Ovary (tissue), 9 donors: Measurements from ENCODE around the gene TRIP12. TPM values are rescaled to one million over a fixed set of nuclear protein-coding genes. Genes with fewer than 3 reads are reported as not detected.

Experiments used
- DNase-seq, 5 donors: peaks; one replicate each; pipeline ENCODE4 v3.0.0-alpha.2; 2019 to 2020
- H3K27ac ChIP-seq, 2 donors: fragments of 200-600 bp; one replicate each; pipeline versions ENCODE4 v1.5.1 to v1.8.0; 2019 to 2022
- H3K27me3 ChIP-seq: fragments of 200-600 bp; one replicate; pipeline ENCODE4 v1.8.0; 2022
- H3K36me3 ChIP-seq: fragments of 200-600 bp; sonication (generic); one replicate; pipeline ENCODE4 v1.5.1; 2019
- H3K4me1 ChIP-seq: one replicate; pipeline ENCODE4 v1.8.1; 2013; ENCODE audit warnings: mild to moderate bottlenecking, moderate library complexity; ENCODE audit not compliant: insufficient read depth
- H3K4me3 ChIP-seq: fragments of 200-600 bp; sonication (generic); one replicate; pipeline ENCODE4 v1.5.1; 2017
- H3K9me3 ChIP-seq, 2 donors: fragments of 200-600 bp in 1 of 2; sonication (generic) in 1 of 2; one replicate each; pipeline versions ENCODE4 v1.5.1 to v1.8.1; 2013 to 2019; ENCODE audit warnings: mild to moderate bottlenecking in 1 of 2, moderate library complexity in 1 of 2
- EP300 ChIP-seq: sonication (generic); formaldehyde crosslinking; IDR thresholded peaks from one replicate; pipeline ENCODE4 v1.6.1; 2017; ENCODE audit warnings: antibody characterized with exemption
- POLR2A ChIP-seq: fragments of 450-650 bp; IDR thresholded peaks from one replicate; pipeline ENCODE4 v1.6.1; 2017; ENCODE audit warnings: antibody characterized with exemption, mild to moderate bottlenecking, moderate library complexity
- WGBS, 3 donors: extraction: QIAGEN DNeasy Blood & Tissue Kit in 1 of 3; methylation state at CpG; one replicate each; pipeline versions ENCODE4 v1.1.5 to v1.1.7; 2013 to 2017; 5-methylcytosine and 5-hydroxymethylcytosine counted together
- intact Hi-C, 4 donors: fragments of 100-400 bp; cut with DNase I; formaldehyde crosslinking; loops; one replicate each; pipeline versions ENCODE4 v1.11.0 to v1.15.1; 2022 to 2023
- polyA plus RNA-seq, 2 donors: library from polyadenylated mRNA; stranded (reverse); fragments of 200-250 nt in 1 of 2; fragments of 350-450 nt in 1 of 2; fragmentation: Illumina TruSeq in 1 of 2; extraction: RNeasy Lipid Tissue Mini Kit (QIAGEN cat#74804) in 1 of 2; gene quantifications; one replicate each; pipeline ENCODE4 v1.2.3, GENCODE V29; 2013 to 2014
- total RNA-seq, 7 donors: library from RNA; depleted of rRNA in 2 of 7; stranded (reverse); fragments of >200 nt in 2 of 7; fragmentation: NEBNext Ultra II Directional in 3 of 7; extraction: Animal tissue kit (Norgen Biotek cat#: 25700) in 3 of 7; gene quantifications; one replicate each; pipeline versions ENCODE4 v1.1.0 to v1.2.4, GENCODE V29; 2016 to 2023
- TF ChIP-seq, protein P1 (sequence below), 3 donors: fragments of 450-650 bp in 2 of 3; fragments of 200-600 bp in 1 of 3; IDR thresholded peaks; one replicate each; pipeline versions ENCODE4 v1.5.1 to v1.8.0; 2016 to 2022; ENCODE audit warnings: antibody characterized with exemption in 3 of 3, mild to moderate bottlenecking in 1 of 3
- donor health status: DM: no; HTN: no; CAD: no; lungs with moderate emphysema.
- donor health status: DM: no; HTN: no; CAD: no.
- donor health status: Bipolar disorder and iron deficiency.
- donor health status: DM: yes; HTN: yes; CAD: no.
- donor health status: DM: no; HTN: no; CAD: no.
- donor health status: DM: yes; HTN: yes; CAD: no.

Gene TRIP12
- total and polyA plus RNA-seq, 9 donors, result 30.4 to 221 (median 178) TPM

DNA sequence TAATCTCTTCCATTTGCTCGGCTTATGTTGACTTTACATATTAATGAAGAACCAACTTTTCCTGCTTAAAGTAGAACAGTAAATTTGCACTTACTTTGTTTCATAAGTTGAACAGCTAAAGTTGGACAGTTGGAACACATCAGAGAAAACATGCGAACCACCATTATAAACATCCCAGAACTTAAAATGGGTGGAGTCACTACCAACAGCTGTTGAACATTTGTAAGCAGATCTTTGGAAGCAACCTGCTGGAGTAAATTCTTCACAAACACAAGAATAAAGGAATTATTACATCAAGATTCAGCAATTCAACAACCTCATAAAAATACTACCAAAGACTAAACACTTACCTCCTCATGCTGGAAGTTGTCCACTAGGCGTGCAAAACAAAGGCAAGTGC lies 111.0 kb downstream of the TRIP12 start:
- H3K36me3 ChIP-seq, result no peaks in the 10 kb centered on the region
- no peak overlapping the region for H3K4me3 ChIP-seq
- no peak overlapping the region for H3K27ac ChIP-seq
- TF ChIP-seq, protein P1, sequence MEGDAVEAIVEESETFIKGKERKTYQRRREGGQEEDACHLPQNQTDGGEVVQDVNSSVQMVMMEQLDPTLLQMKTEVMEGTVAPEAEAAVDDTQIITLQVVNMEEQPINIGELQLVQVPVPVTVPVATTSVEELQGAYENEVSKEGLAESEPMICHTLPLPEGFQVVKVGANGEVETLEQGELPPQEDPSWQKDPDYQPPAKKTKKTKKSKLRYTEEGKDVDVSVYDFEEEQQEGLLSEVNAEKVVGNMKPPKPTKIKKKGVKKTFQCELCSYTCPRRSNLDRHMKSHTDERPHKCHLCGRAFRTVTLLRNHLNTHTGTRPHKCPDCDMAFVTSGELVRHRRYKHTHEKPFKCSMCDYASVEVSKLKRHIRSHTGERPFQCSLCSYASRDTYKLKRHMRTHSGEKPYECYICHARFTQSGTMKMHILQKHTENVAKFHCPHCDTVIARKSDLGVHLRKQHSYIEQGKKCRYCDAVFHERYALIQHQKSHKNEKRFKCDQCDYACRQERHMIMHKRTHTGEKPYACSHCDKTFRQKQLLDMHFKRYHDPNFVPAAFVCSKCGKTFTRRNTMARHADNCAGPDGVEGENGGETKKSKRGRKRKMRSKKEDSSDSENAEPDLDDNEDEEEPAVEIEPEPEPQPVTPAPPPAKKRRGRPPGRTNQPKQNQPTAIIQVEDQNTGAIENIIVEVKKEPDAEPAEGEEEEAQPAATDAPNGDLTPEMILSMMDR (IDR thresholded peaks at IDR 0.05), result no peak
- TF ChIP-seq POLR2A, result no peak
- TF ChIP-seq EP300, result no peak
- no peak for DNase-seq
- H3K27me3 ChIP-seq, result no peaks in the 10 kb centered on the region
- intact Hi-C loops, result no loop called here
- H3K4me1 ChIP-seq, result peaks cover 3% of the 10 kb centered on the region
- WGBS, 3 donors, result 10 to 40% (median 16%) methylated on average over 3 of the region's 3 CpGs
- H3K9me3 ChIP-seq, result no peaks in the 10 kb centered on the region

DNA sequence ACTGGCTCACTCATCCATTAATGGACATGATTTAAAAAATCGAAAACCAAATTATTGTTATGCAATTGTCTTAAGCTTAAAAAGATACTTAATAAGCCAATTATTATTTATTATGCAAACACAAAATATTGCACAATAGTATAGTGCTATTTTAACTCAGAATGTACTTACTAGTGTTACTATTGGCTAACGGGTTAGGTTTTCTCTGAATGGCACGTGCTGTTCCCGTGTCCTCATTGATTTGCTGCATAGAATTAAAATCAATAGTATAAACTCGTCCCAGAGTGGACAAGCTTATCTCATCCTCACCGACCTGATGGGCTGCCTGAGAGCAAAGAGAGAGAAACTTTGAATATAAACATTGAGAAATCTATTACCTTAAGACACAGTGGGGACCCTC lies 116.2 kb downstream of the TRIP12 start:
- no peaks in the 10 kb centered on the region for H3K36me3 ChIP-seq
- no peaks in the 10 kb centered on the region for H3K9me3 ChIP-seq
- H3K27ac ChIP-seq, result no peak overlapping the region
- H3K4me1 ChIP-seq, result no peaks in the 10 kb centered on the region
- no peak for DNase-seq
- H3K4me3 ChIP-seq, result no peak overlapping the region
- intact Hi-C loops, result loop anchor here in 2 of 4 donors (10.0 kb wide), 1 partner anchor 119 kb away; the partner anchor contains the start of genes FBXO36 (in 2 of the 2) and TRIP12 (in 2 of the 2)
- H3K27me3 ChIP-seq, result no peaks in the 10 kb centered on the region
- TF ChIP-seq EP300, result no peak
- TF ChIP-seq, protein P1 (IDR thresholded peaks at IDR 0.05), result no peak
- no peak for TF ChIP-seq POLR2A
- 84 to 91% (median 87%) methylated on average over 6 of the region's 6 CpGs for WGBS, 3 donors

DNA sequence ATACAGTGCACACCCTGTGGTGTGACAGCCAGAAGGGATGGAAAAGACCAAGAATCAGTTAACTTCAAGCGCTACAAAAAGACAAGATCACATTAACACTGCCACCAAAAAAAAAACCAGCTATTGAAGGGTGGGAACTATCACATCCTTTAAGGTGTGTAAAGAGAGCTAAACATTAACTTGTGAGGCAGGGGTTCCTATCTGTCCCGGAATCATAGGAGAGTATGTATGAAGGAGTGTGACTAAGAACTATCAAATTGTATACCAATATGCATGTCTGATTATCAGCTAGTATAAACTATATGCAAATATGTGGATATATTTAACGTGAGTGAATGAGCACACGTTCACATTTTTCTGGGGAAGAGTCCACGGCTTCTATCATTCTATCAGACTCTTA lies 119.0 kb downstream of the TRIP12 start:
- H3K27ac ChIP-seq, result no peak overlapping the region
- intact Hi-C loops, result loop anchor here in 2 of 4 donors (10.0 kb wide), 1 partner anchor 122 kb away; the partner anchor contains the start of genes FBXO36 (in 2 of the 2) and TRIP12 (in 2 of the 2)
- WGBS, 3 donors, result 64 to 71% (median 66%) methylated on average over 5 of the region's 5 CpGs
- no peaks in the 10 kb centered on the region for H3K9me3 ChIP-seq
- H3K4me3 ChIP-seq, result no peak overlapping the region
- H3K4me1 ChIP-seq, result peaks cover 5% of the 10 kb centered on the region
- TF ChIP-seq, protein P1 (IDR thresholded peaks at IDR 0.05), result no peak
- TF ChIP-seq EP300 (no peak), POLR2A (no peak)
- no peak for DNase-seq
- H3K27me3 ChIP-seq, result no peaks in the 10 kb centered on the region
- H3K36me3 ChIP-seq, result no peaks in the 10 kb centered on the region

DNA sequence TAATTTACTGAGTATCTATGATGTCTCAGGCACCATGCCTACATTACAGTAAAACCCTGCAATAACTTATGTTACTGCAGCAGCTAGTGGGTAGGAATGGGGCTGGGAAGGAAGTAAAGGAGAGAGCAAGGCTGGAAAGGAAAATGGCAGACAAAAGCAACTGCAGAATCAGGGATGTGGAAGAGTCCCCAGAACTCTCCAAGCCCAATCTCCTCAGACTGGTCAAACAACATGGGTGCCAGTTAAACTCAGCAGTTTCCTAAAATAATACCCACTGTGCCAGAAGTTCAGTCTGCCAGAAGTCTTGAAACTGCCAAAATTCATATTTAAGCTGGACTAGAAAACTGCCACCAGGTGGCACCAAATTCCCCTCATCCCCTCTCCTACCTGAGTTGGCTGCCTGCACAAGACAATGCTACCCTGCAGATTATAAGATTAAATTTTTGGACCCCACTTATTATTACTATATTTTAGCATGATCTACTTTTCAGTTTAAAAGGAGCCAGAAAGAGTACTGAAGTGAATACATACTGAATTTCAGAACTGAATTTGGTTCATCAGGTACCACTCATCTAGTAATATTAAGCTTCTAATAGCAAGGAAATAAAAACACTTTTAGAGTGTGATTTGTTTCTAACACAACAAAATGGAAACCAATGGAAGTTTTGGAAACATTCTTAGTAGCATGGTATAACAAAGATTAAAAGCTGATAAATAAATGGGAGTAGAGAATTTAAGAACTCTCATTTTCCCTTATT lies 120.6 kb downstream of the TRIP12 start:
- H3K27me3 ChIP-seq, result no peaks in the 10 kb centered on the region
- peak; percentile 40 to 60 (median 57) for DNase-seq
- H3K9me3 ChIP-seq, result no peaks in the 10 kb centered on the region
- H3K4me3 ChIP-seq, result no peak overlapping the region
- TF ChIP-seq, protein P1 (IDR thresholded peaks at IDR 0.05), result peak in 2 of 3 donors; percentile 18 to 51
- TF ChIP-seq EP300, result no peak
- H3K4me1 ChIP-seq, result peaks cover 5% of the 10 kb centered on the region
- intact Hi-C loops, result loop anchor here in 2 of 4 donors (10.0 kb wide), 1 partner anchor 124 kb away; the partner anchor contains the start of genes FBXO36 (in 2 of the 2) and TRIP12 (in 2 of the 2)
- H3K27ac ChIP-seq, result no peak overlapping the region
- no peaks in the 10 kb centered on the region for H3K36me3 ChIP-seq
